A673 (cell line): ENCODE results near the gene QKI. TPM values are rescaled to one million over a fixed set of nuclear protein-coding genes. Genes with fewer than 3 reads are reported as not detected.

Experiments
- BruUV-seq: library from RNA; stranded (reverse); fragments of 400-500 nt; replicated peaks from 2 replicates; lab custom pipeline; 2021; lab: Mats Ljungman, UMichigan
- CTCF ChIA-PET: fragments of 300-600 bp; sonication (Branson Sonifier 250); formaldehyde crosslinking; loops from one replicate; lab custom pipeline; 2022; ENCODE audit warnings: antibody characterized with exemption; lab: Charles Lee
- POLR2A ChIA-PET: fragments of 300-600 bp; sonication (Branson Sonifier 250); formaldehyde crosslinking; loops from one replicate; lab custom pipeline; 2022; ENCODE audit warnings: antibody characterized with exemption; ENCODE audit not compliant: low non-redundant PET; lab: Charles Lee
- DNase-seq: peaks from one replicate; pipeline ENCODE4 v3.0.0-alpha.2; 2015; ENCODE audit warnings: low spot score
- H3K27ac ChIP-seq: fragments of 200-600 bp; sonication (generic); 2 replicates; pipeline ENCODE4 v1.5.1; 2016; ENCODE audit warnings: mixed run types, low read depth, mild to moderate bottlenecking, mixed read lengths, antibody characterized with exemption, low read length; ENCODE audit not compliant: poor library complexity, severe bottlenecking
- H3K27me3 ChIP-seq: fragments of 200-600 bp; sonication (generic); replicated peaks from 2 replicates; pipeline ENCODE4 v1.6.1; 2017; ENCODE audit warnings: mixed run types, low read depth, mild to moderate bottlenecking, mixed read lengths, antibody characterized with exemption, low read length; ENCODE audit not compliant: insufficient read depth, poor library complexity
- H3K36me3 ChIP-seq: fragments of 200-600 bp; sonication (generic); 2 replicates; pipeline ENCODE4 v1.6.1; 2016; ENCODE audit warnings: mixed run types, mild to moderate bottlenecking, mixed read lengths, antibody characterized with exemption, low read length; ENCODE audit not compliant: insufficient read depth, poor library complexity, severe bottlenecking
- H3K4me1 ChIP-seq: fragments of 200-600 bp; sonication (generic); 2 replicates; pipeline ENCODE4 v1.6.1; 2017; ENCODE audit warnings: mixed run types, mild to moderate bottlenecking, mixed read lengths, antibody characterized with exemption, low read length; ENCODE audit not compliant: insufficient read depth, poor library complexity, severe bottlenecking
- H3K4me3 ChIP-seq: fragments of 200-600 bp; sonication (generic); 2 replicates; pipeline ENCODE4 v1.5.1; 2016; ENCODE audit warnings: low read depth, mixed run types, mild to moderate bottlenecking, mixed read lengths, low read length; ENCODE audit not compliant: poor library complexity, severe bottlenecking
- H3K9me3 ChIP-seq: fragments of 200-600 bp; sonication (generic); 2 replicates; pipeline ENCODE4 v1.6.1; 2016; ENCODE audit warnings: mixed run types, low read depth, mild to moderate bottlenecking, mixed read lengths, antibody characterized with exemption, low read length; ENCODE audit not compliant: poor library complexity, severe bottlenecking
- EZH2 ChIP-seq: fragments of 200-600 bp; sonication (generic); IDR thresholded peaks from 2 replicates; pipeline ENCODE4 v1.6.1; 2017; ENCODE audit warnings: borderline replicate concordance, low read depth, mild to moderate bottlenecking, mixed read lengths, antibody characterized with exemption, low read length; ENCODE audit not compliant: poor library complexity, severe bottlenecking
- intact Hi-C: fragments of 100-400 bp; cut with micrococcal nuclease; formaldehyde crosslinking; loops from one replicate; pipeline ENCODE4 v1.10.0; 2022; ENCODE audit not compliant: unreplicated experiment
- total RNA-seq: library from RNA; stranded (reverse); gene quantifications from 2 replicates; pipeline ENCODE4 v1.2.3, GENCODE V29; 2021
- TF ChIP-seq, protein P1 (sequence below): fragments of 300-800, 200-600 bp; sonication (generic); conservative IDR thresholded peaks from 2 replicates; pipeline ENCODE4 v1.5.1; 2017; ENCODE audit warnings: low read depth, mild to moderate bottlenecking, antibody characterized with exemption, low read length, moderate library complexity, mixed read lengths

The QKI gene
- total RNA-seq, 1 experiment from 2014 or later: 128 TPM

DNA sequence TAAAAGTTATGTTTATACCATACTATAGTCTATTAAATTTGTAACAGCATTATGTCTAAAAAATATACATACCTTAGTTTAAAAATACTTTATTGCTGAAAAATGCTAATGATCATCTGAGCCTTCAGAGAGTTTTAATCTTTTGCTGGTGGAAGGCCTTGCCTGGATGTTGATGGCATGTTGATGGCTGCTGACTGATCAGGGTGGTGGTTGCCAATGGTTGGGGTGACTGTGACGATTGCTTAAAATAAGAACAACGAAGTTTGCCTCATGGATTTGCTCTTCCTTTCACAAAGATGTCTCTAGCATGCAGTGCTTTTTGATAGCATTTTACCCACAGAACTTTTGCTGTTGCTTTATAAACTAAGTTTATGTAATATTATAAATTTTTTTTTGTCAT is 68.6 kb downstream of the QKI start:
- ChIA-PET CTCF (no interaction called here), POLR2A (no interaction called here)
- H3K27me3 ChIP-seq: no peaks in the 10 kb centered on the region
- peaks cover 6% of the 10 kb centered on the region for H3K36me3 ChIP-seq
- no peaks in the 10 kb centered on the region for H3K4me1 ChIP-seq
- no TSS peak for BruUV-seq
- H3K4me3 ChIP-seq: no peak overlapping the region
- H3K9me3 ChIP-seq: no peaks in the 10 kb centered on the region
- intact Hi-C loops: no loop called here
- no peak for DNase-seq
- TF ChIP-seq, protein P1, sequence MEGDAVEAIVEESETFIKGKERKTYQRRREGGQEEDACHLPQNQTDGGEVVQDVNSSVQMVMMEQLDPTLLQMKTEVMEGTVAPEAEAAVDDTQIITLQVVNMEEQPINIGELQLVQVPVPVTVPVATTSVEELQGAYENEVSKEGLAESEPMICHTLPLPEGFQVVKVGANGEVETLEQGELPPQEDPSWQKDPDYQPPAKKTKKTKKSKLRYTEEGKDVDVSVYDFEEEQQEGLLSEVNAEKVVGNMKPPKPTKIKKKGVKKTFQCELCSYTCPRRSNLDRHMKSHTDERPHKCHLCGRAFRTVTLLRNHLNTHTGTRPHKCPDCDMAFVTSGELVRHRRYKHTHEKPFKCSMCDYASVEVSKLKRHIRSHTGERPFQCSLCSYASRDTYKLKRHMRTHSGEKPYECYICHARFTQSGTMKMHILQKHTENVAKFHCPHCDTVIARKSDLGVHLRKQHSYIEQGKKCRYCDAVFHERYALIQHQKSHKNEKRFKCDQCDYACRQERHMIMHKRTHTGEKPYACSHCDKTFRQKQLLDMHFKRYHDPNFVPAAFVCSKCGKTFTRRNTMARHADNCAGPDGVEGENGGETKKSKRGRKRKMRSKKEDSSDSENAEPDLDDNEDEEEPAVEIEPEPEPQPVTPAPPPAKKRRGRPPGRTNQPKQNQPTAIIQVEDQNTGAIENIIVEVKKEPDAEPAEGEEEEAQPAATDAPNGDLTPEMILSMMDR: no peak
- no peak for TF ChIP-seq EZH2
- H3K27ac ChIP-seq: no peak overlapping the region

DNA sequence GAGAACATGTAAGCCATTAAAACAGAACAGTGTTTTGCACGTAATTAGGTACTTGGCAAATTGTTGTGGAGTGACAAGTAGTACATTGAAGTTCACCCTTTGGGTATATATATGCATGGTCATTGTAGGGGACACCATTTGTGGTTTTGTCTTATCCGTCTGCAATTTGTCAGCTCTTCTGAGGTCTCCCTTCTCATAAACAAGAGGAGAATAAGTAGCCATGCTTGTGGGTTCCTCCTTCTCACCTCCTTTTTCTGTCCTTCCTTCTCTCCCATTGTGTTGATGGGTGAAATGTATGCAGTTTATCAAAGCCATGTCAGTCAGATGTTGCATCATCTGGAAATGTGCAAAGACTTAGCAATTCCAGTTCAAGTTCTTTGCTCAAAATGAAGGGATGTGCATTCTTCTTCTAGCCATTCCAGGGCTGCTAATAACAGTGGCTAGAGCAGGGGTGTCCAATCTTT is 70.9 kb downstream of the QKI start:
- H3K9me3 ChIP-seq: no peaks in the 10 kb centered on the region
- no peak overlapping the region for H3K27ac ChIP-seq
- peaks cover 14% of the 10 kb centered on the region for H3K4me1 ChIP-seq
- no peaks in the 10 kb centered on the region for H3K27me3 ChIP-seq
- ChIA-PET CTCF (no interaction called here), POLR2A (no interaction called here)
- TF ChIP-seq, protein P1: no peak
- no peak for TF ChIP-seq EZH2
- no TSS peak for BruUV-seq
- intact Hi-C loops: no loop called here
- H3K4me3 ChIP-seq: no peak overlapping the region
- DNase-seq: no peak
- H3K36me3 ChIP-seq: no peaks in the 10 kb centered on the region

DNA sequence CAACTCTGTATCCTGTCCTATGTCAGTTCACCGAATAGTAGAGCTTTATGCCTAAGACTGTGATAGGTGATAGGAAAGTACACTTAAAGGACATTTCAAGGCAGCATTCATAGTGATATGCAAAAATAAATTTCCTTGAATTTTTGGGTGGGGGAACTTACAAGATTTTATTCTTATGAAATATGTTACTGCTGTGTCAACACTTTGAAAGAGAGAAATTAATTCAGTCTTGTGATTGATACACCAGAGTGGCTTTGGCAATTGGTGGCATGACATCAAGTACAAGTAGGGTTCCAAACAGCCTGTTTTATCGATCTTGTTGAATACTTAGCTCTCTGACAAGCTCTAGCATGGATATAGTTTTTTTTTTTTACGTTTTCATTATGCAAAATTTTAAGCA is 72.3 kb downstream of the QKI start:
- no peaks in the 10 kb centered on the region for H3K36me3 ChIP-seq
- no peak overlapping the region for H3K4me3 ChIP-seq
- CTCF ChIA-PET: no interaction called here
- no peak overlapping the region for H3K27ac ChIP-seq
- no peak for DNase-seq
- TF ChIP-seq EZH2: no peak
- TF ChIP-seq, protein P1: no peak
- no TSS peak for BruUV-seq
- intact Hi-C loops: no loop called here
- H3K4me1 ChIP-seq: peaks cover 26% of the 10 kb centered on the region
- POLR2A ChIA-PET: no interaction called here
- no peaks in the 10 kb centered on the region for H3K27me3 ChIP-seq
- no peaks in the 10 kb centered on the region for H3K9me3 ChIP-seq
